Upper lobe of left lung (tissue), 4 donors: Measurements from ENCODE around the gene JAKMIP2.

ENCODE experiments used
- POLR2A ChIP-seq, 4 donors: fragments of 450-650 bp; IDR thresholded peaks; one replicate each; pipeline ENCODE4 v1.5.1; 2016 to 2017; ENCODE audit warnings: antibody characterized with exemption in 4 of 4, mild to moderate bottlenecking in 2 of 4
- POLR2AphosphoS5 ChIP-seq, 2 donors: sonication (generic); formaldehyde crosslinking; IDR thresholded peaks; one replicate each; pipeline ENCODE4 v1.5.1; 2017; ENCODE audit warnings: antibody characterized with exemption in 2 of 2
- TF ChIP-seq, protein P1 (sequence below), 6 experiments: fragments of 450-650 bp in 4 of 6; fragments of 200-600 bp in 2 of 6; sonication (generic) in 2 of 6; IDR thresholded peaks; one replicate each; pipeline ENCODE4 v1.5.1; 2016 to 2019; ENCODE audit warnings: antibody characterized with exemption in 6 of 6

- TF ChIP-seq, protein P1, sequence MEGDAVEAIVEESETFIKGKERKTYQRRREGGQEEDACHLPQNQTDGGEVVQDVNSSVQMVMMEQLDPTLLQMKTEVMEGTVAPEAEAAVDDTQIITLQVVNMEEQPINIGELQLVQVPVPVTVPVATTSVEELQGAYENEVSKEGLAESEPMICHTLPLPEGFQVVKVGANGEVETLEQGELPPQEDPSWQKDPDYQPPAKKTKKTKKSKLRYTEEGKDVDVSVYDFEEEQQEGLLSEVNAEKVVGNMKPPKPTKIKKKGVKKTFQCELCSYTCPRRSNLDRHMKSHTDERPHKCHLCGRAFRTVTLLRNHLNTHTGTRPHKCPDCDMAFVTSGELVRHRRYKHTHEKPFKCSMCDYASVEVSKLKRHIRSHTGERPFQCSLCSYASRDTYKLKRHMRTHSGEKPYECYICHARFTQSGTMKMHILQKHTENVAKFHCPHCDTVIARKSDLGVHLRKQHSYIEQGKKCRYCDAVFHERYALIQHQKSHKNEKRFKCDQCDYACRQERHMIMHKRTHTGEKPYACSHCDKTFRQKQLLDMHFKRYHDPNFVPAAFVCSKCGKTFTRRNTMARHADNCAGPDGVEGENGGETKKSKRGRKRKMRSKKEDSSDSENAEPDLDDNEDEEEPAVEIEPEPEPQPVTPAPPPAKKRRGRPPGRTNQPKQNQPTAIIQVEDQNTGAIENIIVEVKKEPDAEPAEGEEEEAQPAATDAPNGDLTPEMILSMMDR (IDR thresholded peaks at IDR 0.05) = no peak
- TF ChIP-seq POLR2AphosphoS5 (IDR thresholded peaks at IDR 0.05) (no peak), POLR2A (IDR thresholded peaks at IDR 0.05) (no peak)
These were observed 44.6 kb downstream of the JAKMIP2 start for GRCh38 chr5:147737921-147738320.
